Measurements from ENCODE around the gene MTUS2.
"Not testable (repeated sequence)": the region's sequence is repeated elsewhere in the genome, so short reads cannot be mapped to it uniquely, and the experiment has no call there.

DNA sequence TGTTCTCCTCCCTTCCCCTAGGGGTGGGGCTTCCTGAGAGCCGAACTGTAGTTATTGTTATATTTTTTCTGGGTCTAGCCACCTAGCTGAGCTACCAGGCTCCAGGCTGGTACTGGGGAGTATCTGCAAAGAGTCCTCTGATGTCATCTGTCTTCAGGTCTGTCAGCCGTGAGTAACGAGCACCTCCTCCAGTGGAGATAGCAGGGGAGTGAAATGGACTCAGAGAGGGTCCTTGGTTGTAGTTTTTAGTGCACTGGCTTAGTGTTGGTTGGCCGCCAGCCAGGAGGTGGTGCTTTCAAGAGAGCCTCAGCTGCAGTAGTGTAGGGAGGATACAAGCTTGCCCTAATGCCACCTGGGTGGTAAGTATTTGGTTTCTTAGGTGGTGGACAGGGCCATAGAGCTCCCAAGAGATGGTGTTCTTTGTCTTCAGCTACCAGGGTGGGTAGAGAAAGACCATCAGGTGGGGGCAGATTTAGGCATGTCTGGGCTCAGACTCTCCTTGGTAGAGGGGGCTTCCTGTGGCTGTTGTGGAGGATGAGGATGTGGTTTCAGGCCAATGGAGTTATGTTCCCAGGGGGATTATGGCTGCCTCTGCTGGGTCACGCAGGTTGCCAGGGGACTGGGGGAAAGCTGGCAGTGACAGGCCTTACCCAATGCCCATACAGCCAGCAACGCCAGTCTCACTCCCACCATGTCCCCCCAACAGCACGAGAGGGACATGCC is 525.9 kb downstream of the MTUS2 start:
- TF ChIP-seq, protein P1, sequence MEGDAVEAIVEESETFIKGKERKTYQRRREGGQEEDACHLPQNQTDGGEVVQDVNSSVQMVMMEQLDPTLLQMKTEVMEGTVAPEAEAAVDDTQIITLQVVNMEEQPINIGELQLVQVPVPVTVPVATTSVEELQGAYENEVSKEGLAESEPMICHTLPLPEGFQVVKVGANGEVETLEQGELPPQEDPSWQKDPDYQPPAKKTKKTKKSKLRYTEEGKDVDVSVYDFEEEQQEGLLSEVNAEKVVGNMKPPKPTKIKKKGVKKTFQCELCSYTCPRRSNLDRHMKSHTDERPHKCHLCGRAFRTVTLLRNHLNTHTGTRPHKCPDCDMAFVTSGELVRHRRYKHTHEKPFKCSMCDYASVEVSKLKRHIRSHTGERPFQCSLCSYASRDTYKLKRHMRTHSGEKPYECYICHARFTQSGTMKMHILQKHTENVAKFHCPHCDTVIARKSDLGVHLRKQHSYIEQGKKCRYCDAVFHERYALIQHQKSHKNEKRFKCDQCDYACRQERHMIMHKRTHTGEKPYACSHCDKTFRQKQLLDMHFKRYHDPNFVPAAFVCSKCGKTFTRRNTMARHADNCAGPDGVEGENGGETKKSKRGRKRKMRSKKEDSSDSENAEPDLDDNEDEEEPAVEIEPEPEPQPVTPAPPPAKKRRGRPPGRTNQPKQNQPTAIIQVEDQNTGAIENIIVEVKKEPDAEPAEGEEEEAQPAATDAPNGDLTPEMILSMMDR (IDR thresholded peaks at IDR 0.05 in 8 of 11, conservative IDR thresholded peaks at IDR 0.05 in 3 of 11) = not testable (repeated sequence)
- not testable (repeated sequence) for TF ChIP-seq POLR2AphosphoS5 (IDR thresholded peaks at IDR 0.05)
